Stomach (tissue), 9 donors: Measurements from ENCODE around the gene ADGRF5. TPM values are rescaled to one million over a fixed set of nuclear protein-coding genes. Genes with fewer than 3 reads are reported as not detected.

Source experiments
- DNase-seq, 2 donors: peaks; one replicate each; pipeline versions ENCODE4 v3.0.0 to v3.0.0-alpha.2; 2013 to 2019
- H3K27ac ChIP-seq, 5 donors: fragments of 200-600 bp in 4 of 5; sonication (generic) in 4 of 5; one replicate each; pipeline ENCODE4 v1.5.1; 2013 to 2019; ENCODE audit warnings: mild to moderate bottlenecking in 1 of 5, moderate library complexity in 1 of 5
- H3K27me3 ChIP-seq, 3 donors: fragments of 200-600 bp; sonication (generic); one replicate each; pipeline ENCODE4 v1.5.1; 2017 to 2019; ENCODE audit warnings: mixed run types in 1 of 3
- H3K36me3 ChIP-seq, 4 donors: fragments of 200-600 bp; sonication (generic); 1 replicate in 3 of 4; 2 replicates in 1 of 4; pipeline ENCODE4 v1.5.1; 2016 to 2019
- H3K4me1 ChIP-seq, 4 donors: fragments of 200-600 bp; sonication (generic); one replicate each; pipeline ENCODE4 v1.5.1; 2016 to 2019
- H3K4me3 ChIP-seq, 4 donors: fragments of 200-600 bp; sonication (generic) in 3 of 4; one replicate each; pipeline ENCODE4 v1.5.1; 2016 to 2019; ENCODE audit warnings: mild to moderate bottlenecking in 1 of 4
- H3K9me3 ChIP-seq, 4 donors: fragments of 200-600 bp; sonication (generic); one replicate each; pipeline ENCODE4 v1.5.1; 2016 to 2019
- EP300 ChIP-seq: sonication (generic); formaldehyde crosslinking; IDR thresholded peaks from one replicate; pipeline ENCODE4 v1.6.1; 2017; ENCODE audit warnings: antibody characterized with exemption
- POLR2A ChIP-seq, 4 donors: fragments of 450-650 bp; IDR thresholded peaks; one replicate each; pipeline ENCODE4 v1.6.1; 2016; ENCODE audit warnings: antibody characterized with exemption in 4 of 4, control low read depth in 2 of 4, mild to moderate bottlenecking in 1 of 4, moderate library complexity in 1 of 4
- POLR2AphosphoS5 ChIP-seq, 3 donors: sonication (generic); formaldehyde crosslinking; IDR thresholded peaks; one replicate each; pipeline ENCODE4 v1.6.1; 2016; ENCODE audit warnings: antibody characterized with exemption in 3 of 3
- WGBS, 5 donors: extraction: QIAGEN DNeasy Blood & Tissue Kit in 3 of 5; methylation state at CpG; one replicate each; pipeline versions ENCODE4 v1.1.5 to v1.1.7; 2013 to 2018; 5-methylcytosine and 5-hydroxymethylcytosine counted together
- intact Hi-C: fragments of 100-400 bp; cut with DNase I; formaldehyde crosslinking; loops from one replicate; pipeline ENCODE4 v1.15.1; 2023; ENCODE audit warnings: low total_unique reads
- polyA plus RNA-seq, 3 donors: library from polyadenylated mRNA; stranded (reverse); fragments of 200-250 nt; gene quantifications; one replicate each; pipeline ENCODE4 v1.2.3, GENCODE V29; 2013
- total RNA-seq, 5 donors: library from RNA; depleted of rRNA; stranded (reverse); fragments of >200 nt; gene quantifications; one replicate each; pipeline versions ENCODE4 v1.1.0 to v1.2.3, GENCODE V29; 2014 to 2016
- TF ChIP-seq, protein P1 (sequence below), 7 experiments: fragments of 450-650 bp in 4 of 7; fragments of 200-600 bp in 3 of 7; sonication (generic) in 3 of 7; IDR thresholded peaks; one replicate each; pipeline ENCODE4 v1.5.1; 2016 to 2019; ENCODE audit warnings: antibody characterized with exemption in 7 of 7, control low read depth in 2 of 7, mild to moderate bottlenecking in 1 of 7
- donor health status: healthy with polysubstance abuse.
- donor health status: Bipolar disorder and iron deficiency.
- donor health status: healthy.

ADGRF5 gene
- total and polyA plus RNA-seq, 8 donors: 0.29 to 34.0 (median 3.9) TPM

DNA sequence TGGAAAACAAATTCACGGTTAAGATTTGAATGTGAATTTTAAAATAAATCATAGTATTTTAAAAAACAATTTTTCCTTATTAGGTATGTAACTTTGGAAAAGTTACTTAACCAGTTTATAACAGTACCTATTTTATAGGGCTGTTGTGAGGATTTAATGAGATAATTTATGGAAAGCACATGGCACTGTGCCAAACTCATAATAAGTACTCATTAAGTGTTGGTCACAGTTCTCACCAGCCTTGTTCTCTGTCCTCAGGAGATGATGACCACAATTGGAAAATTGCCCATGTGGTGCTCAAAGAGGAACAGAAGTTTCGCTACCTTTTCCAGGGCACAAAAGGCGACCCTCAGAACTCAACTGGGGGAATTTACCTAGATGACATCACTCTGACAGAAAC is 88.9 kb downstream of the ADGRF5 start:
- intact Hi-C loops: no loop called here
- TF ChIP-seq POLR2A (IDR thresholded peaks at IDR 0.05) (no peak), POLR2AphosphoS5 (IDR thresholded peaks at IDR 0.05) (no peak), EP300 (no peak)
- TF ChIP-seq, protein P1, sequence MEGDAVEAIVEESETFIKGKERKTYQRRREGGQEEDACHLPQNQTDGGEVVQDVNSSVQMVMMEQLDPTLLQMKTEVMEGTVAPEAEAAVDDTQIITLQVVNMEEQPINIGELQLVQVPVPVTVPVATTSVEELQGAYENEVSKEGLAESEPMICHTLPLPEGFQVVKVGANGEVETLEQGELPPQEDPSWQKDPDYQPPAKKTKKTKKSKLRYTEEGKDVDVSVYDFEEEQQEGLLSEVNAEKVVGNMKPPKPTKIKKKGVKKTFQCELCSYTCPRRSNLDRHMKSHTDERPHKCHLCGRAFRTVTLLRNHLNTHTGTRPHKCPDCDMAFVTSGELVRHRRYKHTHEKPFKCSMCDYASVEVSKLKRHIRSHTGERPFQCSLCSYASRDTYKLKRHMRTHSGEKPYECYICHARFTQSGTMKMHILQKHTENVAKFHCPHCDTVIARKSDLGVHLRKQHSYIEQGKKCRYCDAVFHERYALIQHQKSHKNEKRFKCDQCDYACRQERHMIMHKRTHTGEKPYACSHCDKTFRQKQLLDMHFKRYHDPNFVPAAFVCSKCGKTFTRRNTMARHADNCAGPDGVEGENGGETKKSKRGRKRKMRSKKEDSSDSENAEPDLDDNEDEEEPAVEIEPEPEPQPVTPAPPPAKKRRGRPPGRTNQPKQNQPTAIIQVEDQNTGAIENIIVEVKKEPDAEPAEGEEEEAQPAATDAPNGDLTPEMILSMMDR (IDR thresholded peaks at IDR 0.05): no peak

DNA sequence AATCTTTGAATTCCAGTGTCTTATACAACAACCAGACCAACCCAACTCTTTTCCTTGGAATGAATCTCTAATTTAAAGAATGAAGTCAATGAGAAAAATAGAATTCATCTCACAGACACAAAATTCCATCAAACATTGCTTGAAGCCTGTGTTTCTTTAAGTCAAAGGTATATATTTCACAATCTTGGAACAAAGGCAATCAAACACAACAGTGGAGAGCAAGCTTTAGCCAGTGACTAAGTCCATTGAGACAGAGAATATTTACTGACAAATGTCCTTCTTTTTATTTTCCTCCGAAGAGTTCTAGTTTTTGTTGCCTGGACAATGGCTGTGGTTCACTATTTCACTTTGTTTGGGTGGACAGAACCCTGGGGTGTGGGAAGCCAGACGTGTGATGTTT is 92.8 kb downstream of the ADGRF5 start:
- no peaks in the 10 kb centered on the region for H3K4me1 ChIP-seq
- H3K4me3 ChIP-seq: no peak overlapping the region
- TF ChIP-seq EP300: no peak
- no peak overlapping the region for H3K27ac ChIP-seq
- DNase-seq: no peak
- intact Hi-C loops: no loop called here
- H3K27me3 ChIP-seq: peaks cover 0 to 5% (median 0%) of the 10 kb centered on the region in 3 donors
- no peaks in the 10 kb centered on the region for H3K36me3 ChIP-seq
- no peaks in the 10 kb centered on the region for H3K9me3 ChIP-seq
- 55 to 73% (median 63%) methylated on average over 2 of the region's 2 CpGs for WGBS, 5 donors

More for the DNA sequence above, 88.9 kb downstream of the ADGRF5 start:
- Histone ChIP-seq H3K27me3 (peaks cover 0 to 5% (median 0%) of the 10 kb centered on the region in 3 donors), H3K4me3 (no peak overlapping the region), H3K36me3 (no peaks in the 10 kb centered on the region), H3K4me1 (no peaks in the 10 kb centered on the region), H3K27ac (no peak overlapping the region), H3K9me3 (no peaks in the 10 kb centered on the region)
- no peak for DNase-seq
- 83 to 89% (median 86%) methylated on average over 3 of the region's 3 CpGs for WGBS, 5 donors

DNA sequence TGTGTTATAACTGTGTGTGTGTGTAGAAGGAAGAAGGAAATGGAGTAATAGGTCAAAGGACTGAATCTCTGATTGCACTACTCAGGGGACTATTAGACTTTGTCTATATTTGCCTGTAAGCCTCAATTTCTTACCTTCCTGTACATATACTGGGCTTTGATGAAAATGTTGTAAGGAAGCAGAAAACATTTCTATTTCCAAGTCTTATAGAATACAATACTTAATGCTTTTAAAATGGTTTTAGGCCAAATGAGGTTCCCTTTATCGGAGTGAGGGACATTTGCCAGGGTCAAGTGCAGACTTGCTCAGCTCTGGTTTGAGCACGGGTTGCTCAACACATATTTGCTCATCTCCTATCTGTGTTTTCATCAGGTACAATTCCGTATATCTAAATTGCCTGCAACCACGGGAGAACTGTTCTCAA is 100.3 kb downstream of the ADGRF5 start:
- H3K4me1 ChIP-seq: no peaks in the 10 kb centered on the region
- H3K36me3 ChIP-seq: no peaks in the 10 kb centered on the region
- DNase-seq: no peak
- H3K27ac ChIP-seq: no peak overlapping the region
- TF ChIP-seq, protein P1 (IDR thresholded peaks at IDR 0.05): no peak
- TF ChIP-seq POLR2A (IDR thresholded peaks at IDR 0.05): no peak
- no peak for TF ChIP-seq POLR2AphosphoS5 (IDR thresholded peaks at IDR 0.05)
- TF ChIP-seq EP300: no peak
- 41 to 64% (median 51%) methylated on average over 4 of the region's 4 CpGs for WGBS, 5 donors
- H3K9me3 ChIP-seq: no peaks in the 10 kb centered on the region
- no peak overlapping the region for H3K4me3 ChIP-seq
- intact Hi-C loops: no loop called here
- H3K27me3 ChIP-seq: no peaks in the 10 kb centered on the region

DNA sequence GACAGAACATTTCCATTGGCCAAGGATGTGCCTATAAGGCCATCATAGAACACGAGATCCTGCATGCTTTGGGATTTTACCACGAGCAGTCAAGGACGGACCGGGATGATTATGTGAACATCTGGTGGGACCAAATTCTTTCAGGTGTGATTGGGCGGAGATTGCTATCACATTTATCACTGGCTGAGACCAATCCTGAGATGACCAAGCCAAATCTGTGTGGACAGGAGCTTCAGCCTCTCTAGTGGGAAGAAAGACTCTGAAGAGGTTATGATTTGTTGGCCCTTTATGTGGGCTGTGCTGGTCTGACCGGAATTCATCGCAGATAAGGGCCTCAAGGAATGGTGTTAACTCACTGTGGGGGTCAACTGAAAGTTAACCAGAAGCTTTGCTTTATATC is 102.2 kb downstream of the ADGRF5 start:
- no peaks in the 10 kb centered on the region for H3K9me3 ChIP-seq
- H3K4me3 ChIP-seq: no peak overlapping the region
- H3K4me1 ChIP-seq: no peaks in the 10 kb centered on the region
- WGBS, 5 donors: 78 to 86% (median 83%) methylated on average over 7 of the region's 7 CpGs
- no peaks in the 10 kb centered on the region for H3K36me3 ChIP-seq
- intact Hi-C loops: no loop called here
- no peak for TF ChIP-seq EP300
- no peak for TF ChIP-seq POLR2A (IDR thresholded peaks at IDR 0.05)
- DNase-seq: peak in 1 of 2 donors; percentile 28
- H3K27ac ChIP-seq: no peak overlapping the region
- peaks cover 0 to 4% (median 0%) of the 10 kb centered on the region in 3 donors for H3K27me3 ChIP-seq

DNA sequence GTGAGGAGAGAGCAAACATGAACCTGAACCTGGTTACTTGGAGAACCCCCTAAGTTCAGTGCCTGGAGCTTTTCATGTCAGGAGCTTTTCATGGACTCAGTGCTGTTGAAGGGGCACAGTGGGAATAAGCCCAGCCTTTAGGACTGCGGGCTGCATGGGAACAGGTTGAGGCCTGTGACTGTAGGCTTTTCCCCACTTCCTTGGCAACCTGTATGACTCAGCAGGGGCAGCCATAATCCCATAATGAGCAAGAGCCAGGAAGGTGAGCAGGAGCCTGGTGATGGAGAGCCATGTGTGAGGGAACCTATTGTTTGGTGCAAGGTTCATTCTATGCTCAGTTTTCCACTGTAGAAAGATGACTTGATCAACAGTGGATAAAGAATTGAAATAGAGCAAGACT is 105.1 kb downstream of the ADGRF5 start:
- Histone ChIP-seq H3K36me3 (no peaks in the 10 kb centered on the region), H3K9me3 (no peaks in the 10 kb centered on the region), H3K4me3 (no peak overlapping the region), H3K4me1 (no peaks in the 10 kb centered on the region), H3K27ac (no peak overlapping the region), H3K27me3 (peaks cover 0 to 4% (median 0%) of the 10 kb centered on the region in 3 donors)
- 94 to 100% (median 97%) methylated on average over 1 of the region's 1 CpG for WGBS, 5 donors
- DNase-seq: no peak
- intact Hi-C loops: no loop called here
- TF ChIP-seq POLR2A (IDR thresholded peaks at IDR 0.05) (no peak), EP300 (no peak), POLR2AphosphoS5 (IDR thresholded peaks at IDR 0.05) (no peak)
- TF ChIP-seq, protein P1 (IDR thresholded peaks at IDR 0.05): no peak
